Femur (tissue), 1 donor: ENCODE measurements around the gene MYLK4.

Experiments used
- DNase-seq: peaks from one replicate; pipeline ENCODE4 v3.0.0-alpha.2; 2017

MYLK4 gene

GRCh38 chr6:2732503-2733089 lies 18.1 kb downstream of the MYLK4 start:
- no peak for DNase-seq

GRCh38 chr6:2731281-2731909 lies 19.3 kb downstream of the MYLK4 start:
- no peak for DNase-seq

- peak; percentile 46 for DNase-seq
Observed at GRCh38 chr6:2730353-2731107, 20.2 kb downstream of the MYLK4 start.

GRCh38 chr6:2729921-2730320 lies 20.8 kb downstream of the MYLK4 start:
- DNase-seq, result no peak

- no peak for DNase-seq
Observed at GRCh38 chr6:2725999-2726567, 24.6 kb downstream of the MYLK4 start.

GRCh38 chr6:2725364-2725988 lies 25.2 kb downstream of the MYLK4 start:
- no peak for DNase-seq

GRCh38 chr6:2721219-2721618 lies 29.5 kb downstream of the MYLK4 start:
- DNase-seq, result no peak

- DNase-seq, result no peak
Observed at GRCh38 chr6:2719093-2719455, 31.6 kb downstream of the MYLK4 start.

- no peak for DNase-seq
Observed at GRCh38 chr6:2718334-2719092, 32.2 kb downstream of the MYLK4 start.

- DNase-seq, result no peak
Observed at GRCh38 chr6:2716936-2717700, 33.6 kb downstream of the MYLK4 start.

GRCh38 chr6:2715737-2716136 lies 35.0 kb downstream of the MYLK4 start:
- no peak for DNase-seq

GRCh38 chr6:2714111-2714895 lies 36.4 kb downstream of the MYLK4 start:
- DNase-seq, result no peak

- DNase-seq, result no peak
Observed at GRCh38 chr6:2713473-2714110, 37.1 kb downstream of the MYLK4 start.

GRCh38 chr6:2712102-2712501 lies 38.6 kb downstream of the MYLK4 start:
- no peak for DNase-seq

GRCh38 chr6:2710412-2710811 lies 40.3 kb downstream of the MYLK4 start:
- no peak for DNase-seq

- no peak for DNase-seq
Observed at GRCh38 chr6:2708456-2708855, 42.3 kb downstream of the MYLK4 start.

GRCh38 chr6:2706558-2706957 lies 44.2 kb downstream of the MYLK4 start:
- DNase-seq, result no peak

- no peak for DNase-seq
Observed at GRCh38 chr6:2705256-2705655, 45.5 kb downstream of the MYLK4 start.

GRCh38 chr6:2697291-2697690 lies 53.4 kb downstream of the MYLK4 start:
- DNase-seq, result no peak

- DNase-seq, result no peak
Observed at GRCh38 chr6:2695454-2696095, 55.1 kb downstream of the MYLK4 start.
